ENCODE measurements around the gene OBSCN.
"Not testable (repeated sequence)": the region's sequence is repeated elsewhere in the genome, so short reads cannot be mapped to it uniquely, and the experiment has no call there.

Gene OBSCN

GRCh38 chr1:228241259-228241658 lies 33.4 kb downstream of the OBSCN start:
- H3K4me1 Mint-ChIP-seq (ENCODE audit: low read depth) = peaks cover 1% of the 10 kb centered on the region
- H3K4me3 Mint-ChIP-seq = no peak overlapping the region
- peaks cover 59% of the 10 kb centered on the region for H3K9me3 Mint-ChIP-seq
- no peak overlapping the region for H3K27ac Mint-ChIP-seq
- no peaks in the 10 kb centered on the region for H3K27me3 Mint-ChIP-seq
- H3K36me3 Mint-ChIP-seq (ENCODE audit: low read depth) = peaks cover 91% of the 10 kb centered on the region

DNA sequence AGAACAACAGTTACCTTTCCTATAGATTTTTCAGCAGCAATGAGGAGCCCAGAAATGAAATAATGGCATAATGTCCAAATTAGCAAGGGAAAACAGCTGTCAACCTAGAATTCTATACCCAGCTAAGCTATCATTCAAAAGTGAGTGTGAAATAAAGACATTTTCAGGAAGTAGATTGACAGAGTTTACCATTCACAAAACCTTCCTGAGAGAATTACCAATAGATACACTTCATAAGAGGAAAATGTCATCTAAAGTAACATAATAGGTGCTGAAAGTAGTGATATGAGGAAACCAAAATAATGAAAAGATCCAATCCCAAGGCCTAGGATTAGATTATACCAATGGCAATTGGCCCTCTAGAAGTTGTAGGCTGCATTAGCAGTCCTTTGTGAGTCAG lies 34.6 kb downstream of the OBSCN start:
- Mint-ChIP-seq H3K4me1 (ENCODE audit: low read depth) (peaks cover 4% of the 10 kb centered on the region), H3K27ac (no peak overlapping the region), H3K36me3 (ENCODE audit: low read depth) (peaks cover 91% of the 10 kb centered on the region), H3K4me3 (no peak overlapping the region), H3K27me3 (no peaks in the 10 kb centered on the region), H3K9me3 (peaks cover 64% of the 10 kb centered on the region)

DNA sequence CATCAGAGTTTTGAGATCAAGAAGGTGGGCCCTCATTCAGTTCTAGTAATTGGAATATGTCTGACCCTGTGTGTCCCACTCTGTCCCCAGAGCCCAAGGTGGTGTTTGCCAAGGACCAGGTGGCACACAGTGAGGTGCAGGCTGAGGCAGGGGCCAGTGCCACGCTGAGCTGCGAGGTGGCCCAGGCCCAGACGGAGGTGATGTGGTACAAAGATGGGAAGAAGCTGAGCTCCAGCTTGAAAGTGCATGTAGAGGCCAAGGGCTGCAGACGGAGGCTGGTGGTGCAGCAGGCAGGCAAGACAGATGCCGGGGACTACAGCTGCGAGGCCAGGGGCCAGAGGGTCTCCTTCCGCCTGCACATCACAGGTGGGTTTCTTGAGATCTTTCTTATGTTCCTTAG lies 35.2 kb downstream of the OBSCN start:
- no peaks in the 10 kb centered on the region for H3K27me3 Mint-ChIP-seq
- no peak overlapping the region for H3K4me3 Mint-ChIP-seq
- peaks cover 94% of the 10 kb centered on the region for H3K36me3 Mint-ChIP-seq (ENCODE audit: low read depth)
- H3K27ac Mint-ChIP-seq = no peak overlapping the region
- H3K4me1 Mint-ChIP-seq (ENCODE audit: low read depth) = peaks cover 4% of the 10 kb centered on the region
- peaks cover 64% of the 10 kb centered on the region for H3K9me3 Mint-ChIP-seq

DNA sequence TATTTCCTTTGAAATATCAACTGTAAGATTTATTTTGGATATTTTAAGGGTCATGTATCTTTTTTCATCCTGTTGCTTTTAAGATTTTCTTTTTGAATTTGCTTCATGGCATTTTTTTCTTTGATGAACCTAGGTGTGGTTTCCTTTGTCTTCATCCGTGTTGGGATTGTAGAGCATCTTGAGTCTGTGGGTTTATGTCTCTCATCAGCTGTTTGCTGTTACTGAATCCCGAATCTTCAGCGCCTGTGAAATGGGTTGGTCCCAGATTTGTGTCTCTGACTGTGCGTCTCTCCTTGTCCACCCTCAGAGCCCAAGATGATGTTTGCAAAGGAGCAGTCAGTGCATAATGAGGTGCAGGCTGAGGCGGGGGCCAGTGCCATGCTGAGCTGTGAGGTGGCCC lies 36.1 kb downstream of the OBSCN start:
- Mint-ChIP-seq H3K9me3 (peaks cover 64% of the 10 kb centered on the region), H3K36me3 (ENCODE audit: low read depth) (peaks cover 86% of the 10 kb centered on the region)
- not testable (repeated sequence) for H3K27me3 Mint-ChIP-seq; H3K4me3 Mint-ChIP-seq; H3K27ac Mint-ChIP-seq; H3K4me1 Mint-ChIP-seq (ENCODE audit: low read depth)

DNA sequence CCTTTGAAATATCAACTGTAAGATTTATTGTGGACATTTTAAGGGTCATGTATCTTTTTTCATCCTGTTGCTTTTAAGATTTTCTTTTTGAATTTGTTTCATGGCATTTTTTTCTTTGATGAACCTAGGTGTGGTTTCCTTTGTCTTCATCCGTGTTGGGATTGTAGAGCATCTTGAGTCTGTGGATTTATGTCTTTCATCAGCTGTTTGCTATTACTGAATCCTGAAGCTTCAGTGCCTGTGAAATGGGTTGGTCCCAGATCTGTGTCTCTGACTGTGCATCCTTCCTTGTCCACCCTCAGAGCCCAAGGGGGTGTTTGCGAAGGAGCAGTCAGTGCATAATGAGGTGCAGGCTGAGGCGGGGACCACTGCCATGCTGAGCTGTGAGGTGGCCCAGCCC lies 37.3 kb downstream of the OBSCN start:
- no peak overlapping the region for H3K27ac Mint-ChIP-seq
- H3K36me3 Mint-ChIP-seq (ENCODE audit: low read depth) = peaks cover 75% of the 10 kb centered on the region
- H3K9me3 Mint-ChIP-seq = peaks cover 64% of the 10 kb centered on the region
- H3K4me3 Mint-ChIP-seq = no peak overlapping the region
- H3K27me3 Mint-ChIP-seq = no peaks in the 10 kb centered on the region
- H3K4me1 Mint-ChIP-seq (ENCODE audit: low read depth) = peaks cover 4% of the 10 kb centered on the region

DNA sequence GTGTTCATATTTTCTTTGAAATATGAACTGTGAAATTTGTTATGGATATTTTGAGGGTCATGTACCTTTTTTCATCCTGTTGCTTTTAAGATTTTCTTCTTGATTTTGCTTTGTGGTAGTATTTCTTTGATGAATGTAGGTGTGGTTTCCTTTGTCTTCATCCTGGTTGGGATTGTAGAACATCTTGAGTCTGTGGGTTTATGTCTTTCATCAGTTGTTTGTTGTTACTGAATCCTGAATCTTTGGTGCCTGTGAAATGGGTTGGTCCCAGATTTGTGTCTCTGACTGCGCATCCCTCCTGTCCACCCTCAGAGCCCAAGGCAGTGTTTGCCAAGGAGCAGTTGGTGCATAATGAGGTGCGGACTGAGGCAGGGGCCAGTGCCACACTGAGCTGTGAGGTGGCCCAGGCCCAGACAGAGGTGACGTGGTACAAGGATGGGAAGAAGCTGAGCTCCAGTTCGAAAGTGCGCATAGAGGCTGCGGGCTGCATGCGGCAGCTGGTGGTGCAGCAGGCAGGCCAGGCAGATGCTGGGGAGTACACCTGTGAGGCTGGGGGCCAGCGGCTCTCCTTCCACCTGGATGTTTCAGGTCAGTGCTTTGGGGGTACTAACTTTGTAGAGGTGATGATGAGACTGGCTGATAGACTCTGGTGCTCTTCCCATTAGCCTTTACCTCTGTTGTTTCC lies 38.5 kb downstream of the OBSCN start:
- H3K27me3 Mint-ChIP-seq = no peaks in the 10 kb centered on the region
- no peak overlapping the region for H3K27ac Mint-ChIP-seq
- peaks cover 52% of the 10 kb centered on the region for H3K9me3 Mint-ChIP-seq

GRCh38 chr1:228249513-228250305 lies 41.9 kb downstream of the OBSCN start:
- Mint-ChIP-seq H3K9me3 (peaks cover 21% of the 10 kb centered on the region), H3K27ac (no peak overlapping the region), H3K36me3 (ENCODE audit: low read depth) (peaks cover 43% of the 10 kb centered on the region), H3K27me3 (no peaks in the 10 kb centered on the region), H3K4me1 (ENCODE audit: low read depth) (peaks cover 4% of the 10 kb centered on the region), H3K4me3 (no peak overlapping the region)

More for the DNA sequence above, 38.5 kb downstream of the OBSCN start:
- Mint-ChIP-seq H3K36me3 (ENCODE audit: low read depth) (peaks cover 68% of the 10 kb centered on the region), H3K4me3 (no peak overlapping the region), H3K4me1 (ENCODE audit: low read depth) (peaks cover 4% of the 10 kb centered on the region)

DNA sequence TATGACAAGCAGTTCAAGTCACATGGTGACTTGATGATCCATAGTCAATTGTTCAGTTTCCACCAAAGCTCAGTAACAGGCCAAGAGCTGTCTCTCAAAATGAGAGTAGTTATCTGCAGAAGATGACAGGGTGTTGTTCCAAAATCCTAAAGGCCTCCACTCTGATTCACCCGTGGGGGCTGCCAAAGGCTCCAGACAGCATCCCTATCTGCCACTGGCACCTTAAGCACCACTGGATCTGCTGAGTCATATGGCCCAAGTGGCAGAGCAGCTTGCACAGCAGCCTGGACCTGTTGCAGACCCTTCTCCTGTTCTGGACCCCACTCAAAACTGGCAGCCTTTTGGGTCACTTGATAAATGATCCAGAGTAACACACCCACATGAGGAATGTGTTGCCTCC lies 44.6 kb downstream of the OBSCN start:
- peaks cover 24% of the 10 kb centered on the region for H3K36me3 Mint-ChIP-seq (ENCODE audit: low read depth)
- H3K4me1 Mint-ChIP-seq (ENCODE audit: low read depth); H3K27ac Mint-ChIP-seq; H3K4me3 Mint-ChIP-seq; H3K27me3 Mint-ChIP-seq; H3K9me3 Mint-ChIP-seq: not testable (repeated sequence)

- H3K9me3 Mint-ChIP-seq = no peaks in the 10 kb centered on the region
- H3K4me1 Mint-ChIP-seq (ENCODE audit: low read depth) = no peaks in the 10 kb centered on the region
- no peaks in the 10 kb centered on the region for H3K27me3 Mint-ChIP-seq
- H3K27ac Mint-ChIP-seq = no peak overlapping the region
- H3K4me3 Mint-ChIP-seq = no peak overlapping the region
- H3K36me3 Mint-ChIP-seq (ENCODE audit: low read depth) = peaks cover 37% of the 10 kb centered on the region
These were observed 49.0 kb downstream of the OBSCN start for GRCh38 chr1:228256626-228257375.

DNA sequence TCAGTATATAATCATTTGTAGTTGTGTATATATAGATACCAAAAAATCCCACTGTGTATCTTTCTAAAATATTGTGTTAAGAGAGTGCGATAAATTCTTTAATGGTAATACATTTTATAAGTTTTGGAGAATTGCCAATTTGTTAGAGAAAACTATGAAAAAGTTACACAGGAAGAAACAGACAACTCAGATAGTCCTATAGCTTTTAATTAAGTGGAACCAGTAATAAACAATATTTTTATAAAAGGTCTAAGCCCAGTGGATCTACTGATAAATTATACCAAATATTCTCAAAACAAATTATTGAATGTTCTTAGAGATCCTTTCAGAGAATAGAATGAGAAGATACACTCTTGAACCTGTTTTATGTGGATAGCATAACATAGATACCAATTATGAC lies 50.6 kb downstream of the OBSCN start:
- Mint-ChIP-seq H3K9me3 (no peaks in the 10 kb centered on the region), H3K4me3 (no peak overlapping the region), H3K27ac (no peak overlapping the region), H3K36me3 (ENCODE audit: low read depth) (peaks cover 36% of the 10 kb centered on the region), H3K4me1 (ENCODE audit: low read depth) (no peaks in the 10 kb centered on the region), H3K27me3 (no peaks in the 10 kb centered on the region)

GRCh38 chr1:228259368-228259894 lies 51.6 kb downstream of the OBSCN start:
- Mint-ChIP-seq H3K36me3 (ENCODE audit: low read depth) (peaks cover 36% of the 10 kb centered on the region), H3K4me1 (ENCODE audit: low read depth) (no peaks in the 10 kb centered on the region), H3K9me3 (no peaks in the 10 kb centered on the region), H3K27ac (no peak overlapping the region), H3K27me3 (no peaks in the 10 kb centered on the region), H3K4me3 (no peak overlapping the region)

- Mint-ChIP-seq H3K36me3 (ENCODE audit: low read depth) (peaks cover 36% of the 10 kb centered on the region), H3K27ac (no peak overlapping the region), H3K9me3 (no peaks in the 10 kb centered on the region), H3K4me3 (no peak overlapping the region), H3K27me3 (no peaks in the 10 kb centered on the region), H3K4me1 (ENCODE audit: low read depth) (no peaks in the 10 kb centered on the region)
These were observed 52.1 kb downstream of the OBSCN start for GRCh38 chr1:228259951-228260350.

GRCh38 chr1:228261706-228262105 lies 53.9 kb downstream of the OBSCN start:
- Mint-ChIP-seq H3K4me1 (ENCODE audit: low read depth) (no peaks in the 10 kb centered on the region), H3K36me3 (ENCODE audit: low read depth) (peaks cover 28% of the 10 kb centered on the region), H3K27me3 (no peaks in the 10 kb centered on the region), H3K9me3 (no peaks in the 10 kb centered on the region), H3K27ac (no peak overlapping the region), H3K4me3 (no peak overlapping the region)

DNA sequence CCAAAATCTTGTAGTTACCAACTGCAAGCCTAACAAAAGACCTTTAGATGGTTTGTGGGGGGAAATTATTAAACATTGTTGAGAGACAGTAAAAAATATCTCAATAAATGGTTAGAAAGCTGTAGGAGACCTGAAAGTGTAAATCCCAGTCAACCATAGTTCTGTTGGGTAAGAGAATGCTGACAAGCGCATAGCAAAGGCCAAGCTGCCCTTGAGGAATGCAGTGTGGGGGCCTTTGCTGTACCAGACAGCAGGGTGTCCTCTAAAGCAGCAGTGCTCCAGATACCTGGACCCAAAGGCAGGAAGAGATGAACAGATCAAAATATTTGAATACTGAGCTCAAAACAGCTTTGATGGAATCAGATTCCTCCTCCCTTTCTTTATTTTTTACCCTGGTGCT lies 54.6 kb downstream of the OBSCN start:
- Mint-ChIP-seq H3K4me3 (no peak overlapping the region), H3K4me1 (ENCODE audit: low read depth) (no peaks in the 10 kb centered on the region), H3K27me3 (no peaks in the 10 kb centered on the region), H3K27ac (no peak overlapping the region), H3K9me3 (no peaks in the 10 kb centered on the region), H3K36me3 (ENCODE audit: low read depth) (peaks cover 28% of the 10 kb centered on the region)

GRCh38 chr1:228263636-228264035 lies 55.8 kb downstream of the OBSCN start:
- H3K4me1 Mint-ChIP-seq (ENCODE audit: low read depth) = no peaks in the 10 kb centered on the region
- H3K9me3 Mint-ChIP-seq = no peaks in the 10 kb centered on the region
- no peaks in the 10 kb centered on the region for H3K27me3 Mint-ChIP-seq
- H3K27ac Mint-ChIP-seq = no peak overlapping the region
- H3K4me3 Mint-ChIP-seq = no peak overlapping the region
- H3K36me3 Mint-ChIP-seq (ENCODE audit: low read depth) = peaks cover 21% of the 10 kb centered on the region
